Activated CD4-positive, alpha-beta memory T cell treated with anti-CD3 and anti-CD28 coated beads, Interleukin-2, amount 10 ng/mL, durations not matched to agents 7 days and 5 days (primary cell): Measurements from ENCODE around the gene WWC1. TPM values are rescaled to one million over a fixed set of nuclear protein-coding genes. Genes with fewer than 3 reads are reported as not detected.
A peak's percentile ranks its signal among the peaks of the same experiment; 100 is the strongest.

Source experiments
- CTCF ChIA-PET: fragments of 350-600 bp; sonication (Branson Sonifier 250); formaldehyde crosslinking; loops from one replicate; lab custom pipeline; 2021; ENCODE audit warnings: antibody characterized with exemption, inconsistent platforms; lab: Charles Lee
- POLR2A ChIA-PET: fragments of 350-600 bp; sonication (Branson Sonifier 250); formaldehyde crosslinking; loops from one replicate; lab custom pipeline; 2021; ENCODE audit warnings: antibody characterized with exemption; lab: Charles Lee
- DNase-seq: peaks from one replicate; pipeline ENCODE4 v3.0.0-alpha.2; 2020
- H3K27ac Mint-ChIP-seq: one replicate; pipeline ENCODE4 v1.8.0; 2021; ENCODE audit warnings: mild to moderate bottlenecking, mixed read lengths
- H3K27me3 Mint-ChIP-seq: one replicate; pipeline ENCODE4 v1.8.0; 2021; ENCODE audit warnings: mixed read lengths
- H3K36me3 Mint-ChIP-seq: one replicate; pipeline ENCODE4 v1.8.0; 2021; ENCODE audit warnings: low read depth, mixed read lengths
- H3K4me1 Mint-ChIP-seq: one replicate; pipeline ENCODE4 v1.8.0; 2021; ENCODE audit warnings: mixed read lengths
- H3K4me3 Mint-ChIP-seq: one replicate; pipeline ENCODE4 v1.8.0; 2021; ENCODE audit warnings: mild to moderate bottlenecking, mixed read lengths
- H3K9me3 Mint-ChIP-seq: one replicate; pipeline ENCODE4 v1.8.0; 2021; ENCODE audit warnings: mixed read lengths
- total RNA-seq, 2 experiments: library from RNA; stranded (reverse); gene quantifications; one replicate each; pipeline ENCODE4 v1.2.3, GENCODE V29; 2021

Gene WWC1
- total RNA-seq, 2 experiments from 2014 or later: not detected

GRCh38 chr5:168408561-168409305, 117.3 kb downstream of the WWC1 start:
- peaks cover 25% of the 10 kb centered on the region for H3K4me1 Mint-ChIP-seq
- CTCF ChIA-PET: interaction anchor here (0.6 to 1.0 kb wide), 2 partner anchors 51 to 178 kb away, joined by 3 read pairs; no protein-coding TSS in a partner anchor
- no peaks in the 10 kb centered on the region for H3K9me3 Mint-ChIP-seq
- no peak for DNase-seq
- POLR2A ChIA-PET: interaction anchor here (0.8 kb wide), 1 partner anchor 77 kb away, joined by 3 read pairs; the partner anchor contains the start of gene RARS1
- peak overlapping the region; percentile 57 for H3K4me3 Mint-ChIP-seq
- peaks cover 35% of the 10 kb centered on the region for H3K27me3 Mint-ChIP-seq
- no peaks in the 10 kb centered on the region for H3K36me3 Mint-ChIP-seq
- H3K27ac Mint-ChIP-seq: no peak overlapping the region

DNA sequence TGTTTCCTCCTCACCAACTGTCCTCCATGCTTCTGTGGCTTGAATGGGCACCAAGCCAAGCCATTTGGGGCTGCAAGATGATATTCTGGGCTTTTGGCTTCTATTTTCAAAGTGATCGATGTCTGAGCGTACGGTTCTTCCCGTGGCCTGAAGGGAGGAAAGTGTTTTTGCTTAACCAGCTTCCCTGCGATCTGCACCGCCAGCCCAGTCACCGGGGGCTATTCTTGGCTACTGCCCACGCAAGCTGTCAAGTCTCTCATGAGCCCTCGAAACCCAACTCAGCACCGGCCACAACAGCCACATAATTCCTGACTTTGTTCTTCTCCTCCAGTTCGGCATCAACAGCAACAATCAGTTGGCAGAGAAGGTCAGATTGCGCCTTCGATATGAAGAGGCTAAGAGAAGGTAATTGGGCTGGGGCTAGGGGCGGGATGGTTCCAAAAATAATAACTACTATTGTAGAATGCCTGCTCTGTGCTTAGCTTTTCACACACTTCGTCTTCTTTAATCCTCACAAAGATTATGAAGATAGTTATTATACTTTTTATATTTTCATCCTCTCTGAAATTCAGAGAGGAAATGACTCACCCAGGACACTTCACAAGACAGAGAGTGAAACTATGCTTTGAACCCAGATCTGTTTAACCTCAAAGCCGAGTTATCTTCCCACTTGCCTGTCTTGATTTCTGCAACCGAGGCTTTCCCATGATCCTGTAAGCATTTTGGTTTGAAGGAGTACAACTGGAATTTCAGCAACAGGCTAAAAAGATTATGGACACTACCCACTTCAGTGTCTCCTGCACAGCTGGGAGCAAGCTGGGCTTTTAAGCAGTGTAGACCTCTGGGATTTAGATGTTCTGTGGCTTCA, 118.4 kb downstream of the WWC1 start:
- Mint-ChIP-seq H3K9me3 (no peaks in the 10 kb centered on the region), H3K4me3 (peak overlapping the region; percentile 57)

GRCh38 chr5:168411871-168412270, 120.4 kb downstream of the WWC1 start:
- POLR2A ChIA-PET: no interaction called here
- Mint-ChIP-seq H3K4me3 (no peak overlapping the region), H3K9me3 (no peaks in the 10 kb centered on the region), H3K27me3 (peaks cover 30% of the 10 kb centered on the region), H3K4me1 (peaks cover 25% of the 10 kb centered on the region), H3K27ac (no peak overlapping the region), H3K36me3 (no peaks in the 10 kb centered on the region)
- no peak for DNase-seq
- CTCF ChIA-PET: interaction anchor here (1.1 kb wide), 1 partner anchor 142 kb away, joined by 4 read pairs; no protein-coding TSS in a partner anchor

More for the DNA sequence above, 118.4 kb downstream of the WWC1 start:
- ChIA-PET CTCF (interaction anchor here (1.1 kb wide), 1 partner anchor 9 kb away, joined by 3 read pairs; no protein-coding TSS in a partner anchor), POLR2A (no interaction called here)
- Mint-ChIP-seq H3K36me3 (no peaks in the 10 kb centered on the region), H3K27ac (peak overlapping the region; percentile 24), H3K27me3 (peaks cover 35% of the 10 kb centered on the region), H3K4me1 (peaks cover 25% of the 10 kb centered on the region)
- DNase-seq: peak; percentile 18

- no peak for DNase-seq
- no peak overlapping the region for H3K27ac Mint-ChIP-seq
- H3K4me3 Mint-ChIP-seq: no peak overlapping the region
- no peaks in the 10 kb centered on the region for H3K36me3 Mint-ChIP-seq
- H3K4me1 Mint-ChIP-seq: peaks cover 20% of the 10 kb centered on the region
- no peaks in the 10 kb centered on the region for H3K9me3 Mint-ChIP-seq
- ChIA-PET POLR2A (no interaction called here), CTCF (no interaction called here)
- peaks cover 25% of the 10 kb centered on the region for H3K27me3 Mint-ChIP-seq
Measured at GRCh38 chr5:168413062-168413461, 121.6 kb downstream of the WWC1 start.

- no peaks in the 10 kb centered on the region for H3K36me3 Mint-ChIP-seq
- no peaks in the 10 kb centered on the region for H3K9me3 Mint-ChIP-seq
- peaks cover 21% of the 10 kb centered on the region for H3K27me3 Mint-ChIP-seq
- DNase-seq: no peak
- H3K27ac Mint-ChIP-seq: no peak overlapping the region
- CTCF ChIA-PET: no interaction called here
- POLR2A ChIA-PET: no interaction called here
- no peak overlapping the region for H3K4me3 Mint-ChIP-seq
- peaks cover 20% of the 10 kb centered on the region for H3K4me1 Mint-ChIP-seq
Measured at GRCh38 chr5:168413596-168413995, 122.2 kb downstream of the WWC1 start.

GRCh38 chr5:168415401-168415800, 124.0 kb downstream of the WWC1 start:
- H3K36me3 Mint-ChIP-seq: no peaks in the 10 kb centered on the region
- ChIA-PET CTCF (interaction anchor here (0.6 kb wide), 1 partner anchor 195 kb away, joined by 3 read pairs; no protein-coding TSS in a partner anchor), POLR2A (no interaction called here)
- H3K27me3 Mint-ChIP-seq: peaks cover 11% of the 10 kb centered on the region
- no peak for DNase-seq
- no peak overlapping the region for H3K27ac Mint-ChIP-seq
- peaks cover 4% of the 10 kb centered on the region for H3K4me1 Mint-ChIP-seq
- no peaks in the 10 kb centered on the region for H3K9me3 Mint-ChIP-seq
- H3K4me3 Mint-ChIP-seq: no peak overlapping the region

- ChIA-PET POLR2A (no interaction called here), CTCF (interaction anchor here (0.6 kb wide), 1 partner anchor 196 kb away, joined by 3 read pairs; no protein-coding TSS in a partner anchor)
- no peak for DNase-seq
- H3K27me3 Mint-ChIP-seq: peaks cover 11% of the 10 kb centered on the region
- H3K4me1 Mint-ChIP-seq: peaks cover 2% of the 10 kb centered on the region
- no peak overlapping the region for H3K27ac Mint-ChIP-seq
- no peaks in the 10 kb centered on the region for H3K9me3 Mint-ChIP-seq
- H3K36me3 Mint-ChIP-seq: no peaks in the 10 kb centered on the region
- no peak overlapping the region for H3K4me3 Mint-ChIP-seq
Measured at GRCh38 chr5:168415971-168416370, 124.5 kb downstream of the WWC1 start.

DNA sequence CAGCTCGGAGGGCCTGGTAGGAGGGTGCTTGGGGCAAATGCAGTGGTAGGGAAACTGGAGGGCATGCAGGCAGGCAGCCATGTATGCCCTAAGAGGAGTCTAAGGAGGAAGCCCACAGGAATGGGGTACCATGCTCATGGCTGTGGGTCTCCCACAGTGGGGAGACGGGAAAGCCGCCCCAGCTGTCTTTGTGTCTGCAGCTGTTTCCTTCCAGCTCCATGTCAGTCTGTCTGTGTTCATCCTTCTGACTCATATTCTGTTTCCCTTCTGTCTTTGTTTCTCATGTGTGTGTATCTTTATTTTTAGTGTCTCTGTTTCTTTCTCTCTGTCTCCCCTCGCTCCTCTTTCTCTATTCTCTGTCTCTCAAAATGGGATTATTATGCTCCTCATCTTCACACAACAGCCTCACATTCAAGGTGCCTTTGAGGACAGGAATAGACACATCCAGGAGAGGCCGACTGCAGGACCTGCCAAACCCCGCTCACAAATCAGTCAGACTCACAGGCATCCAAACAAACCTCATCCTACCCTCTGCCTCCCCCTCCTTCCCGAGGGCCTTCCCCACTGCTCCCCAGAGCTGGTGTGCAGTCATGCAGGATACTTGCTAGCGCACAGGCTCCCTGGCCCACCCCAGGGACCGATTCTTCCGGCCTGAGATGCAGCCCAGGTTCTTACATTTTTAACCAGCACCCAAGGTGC, 126.4 kb downstream of the WWC1 start:
- Mint-ChIP-seq H3K27me3 (no peaks in the 10 kb centered on the region), H3K4me1 (no peaks in the 10 kb centered on the region), H3K27ac (no peak overlapping the region), H3K36me3 (no peaks in the 10 kb centered on the region), H3K4me3 (no peak overlapping the region), H3K9me3 (no peaks in the 10 kb centered on the region)
- ChIA-PET CTCF (no interaction called here), POLR2A (no interaction called here)
- DNase-seq: no peak

GRCh38 chr5:168420461-168420860, 129.0 kb downstream of the WWC1 start:
- Mint-ChIP-seq H3K27ac (no peak overlapping the region), H3K4me1 (no peaks in the 10 kb centered on the region), H3K27me3 (no peaks in the 10 kb centered on the region)

GRCh38 chr5:168422431-168422830, 131.0 kb downstream of the WWC1 start:
- H3K4me3 Mint-ChIP-seq: no peak overlapping the region
- H3K4me1 Mint-ChIP-seq: no peaks in the 10 kb centered on the region
- H3K27ac Mint-ChIP-seq: no peak overlapping the region
- no peaks in the 10 kb centered on the region for H3K27me3 Mint-ChIP-seq
- H3K36me3 Mint-ChIP-seq: no peaks in the 10 kb centered on the region
- CTCF ChIA-PET: interaction anchor here (0.6 to 1.2 kb wide), 2 partner anchors 92 to 113 kb away, joined by 3 to 4 read pairs; no protein-coding TSS in a partner anchor
- no peak for DNase-seq
- H3K9me3 Mint-ChIP-seq: no peaks in the 10 kb centered on the region
- POLR2A ChIA-PET: no interaction called here

More at GRCh38 chr5:168420461-168420860, 129.0 kb downstream of the WWC1 start:
- CTCF ChIA-PET: no interaction called here
- POLR2A ChIA-PET: no interaction called here
- Mint-ChIP-seq H3K9me3 (no peaks in the 10 kb centered on the region), H3K4me3 (no peak overlapping the region), H3K36me3 (no peaks in the 10 kb centered on the region)
- DNase-seq: no peak

DNA sequence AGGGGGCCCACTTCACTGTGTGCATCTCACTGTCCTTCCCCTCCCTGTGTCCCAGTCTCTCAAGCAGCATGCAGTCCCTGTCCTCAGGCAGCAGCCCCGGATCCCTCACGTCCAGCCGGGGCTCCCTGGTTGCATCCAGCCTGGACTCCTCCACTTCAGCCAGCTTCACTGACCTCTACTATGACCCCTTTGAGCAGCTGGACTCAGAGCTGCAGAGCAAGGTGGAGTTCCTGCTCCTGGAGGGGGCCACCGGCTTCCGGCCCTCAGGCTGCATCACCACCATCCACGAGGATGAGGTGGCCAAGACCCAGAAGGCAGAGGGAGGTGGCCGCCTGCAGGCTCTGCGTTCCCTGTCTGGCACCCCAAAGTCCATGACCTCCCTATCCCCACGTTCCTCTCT, 132.0 kb downstream of the WWC1 start:
- no peak overlapping the region for H3K27ac Mint-ChIP-seq
- H3K36me3 Mint-ChIP-seq: no peaks in the 10 kb centered on the region
- H3K4me1 Mint-ChIP-seq: no peaks in the 10 kb centered on the region
- DNase-seq: no peak
- no peaks in the 10 kb centered on the region for H3K27me3 Mint-ChIP-seq
- POLR2A ChIA-PET: no interaction called here
- no peaks in the 10 kb centered on the region for H3K9me3 Mint-ChIP-seq
- no peak overlapping the region for H3K4me3 Mint-ChIP-seq
- CTCF ChIA-PET: interaction anchor here (0.6 to 0.7 kb wide), 2 partner anchors 18 to 1333 kb away, joined by 3 to 4 read pairs; no protein-coding TSS in a partner anchor

DNA sequence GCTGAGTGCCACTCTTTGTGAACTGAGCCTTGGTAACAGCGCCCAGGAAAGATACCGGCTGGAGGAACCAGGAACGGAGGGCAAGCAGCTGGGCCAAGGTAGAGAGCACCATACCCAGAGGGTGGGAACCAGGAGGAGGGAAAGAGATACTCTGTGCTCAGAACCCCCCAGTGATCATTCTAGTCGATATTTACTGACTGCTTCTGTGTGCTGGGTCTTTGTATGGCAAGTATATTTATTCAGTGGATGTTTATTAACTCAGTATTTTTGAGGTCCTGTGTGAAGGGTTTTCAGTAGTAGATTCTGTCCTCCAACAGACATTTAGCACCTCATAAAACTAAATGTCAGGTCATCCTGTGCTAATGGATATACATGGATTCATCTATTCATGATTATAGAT, 132.5 kb downstream of the WWC1 start:
- no peaks in the 10 kb centered on the region for H3K9me3 Mint-ChIP-seq
- DNase-seq: no peak
- no peak overlapping the region for H3K4me3 Mint-ChIP-seq
- H3K36me3 Mint-ChIP-seq: no peaks in the 10 kb centered on the region
- ChIA-PET CTCF (interaction anchor here (1.3 kb wide), 1 partner anchor 70 kb away, joined by 3 read pairs; no protein-coding TSS in a partner anchor), POLR2A (no interaction called here)
- H3K27ac Mint-ChIP-seq: no peak overlapping the region
- no peaks in the 10 kb centered on the region for H3K4me1 Mint-ChIP-seq
- no peaks in the 10 kb centered on the region for H3K27me3 Mint-ChIP-seq
